NB4 (cell line): ENCODE data around the gene SPAG9.

Source experiments
- POLR2A ChIP-seq: IDR thresholded peaks from 2 replicates; pipeline ENCODE4 v1.6.1; 2011; ENCODE audit warnings: mild to moderate bottlenecking; ENCODE audit not compliant: insufficient read length; ENCODE audit errors: extremely low read depth
- TF ChIP-seq, protein P1 (sequence below): IDR thresholded peaks from one replicate; pipeline ENCODE4 v1.5.1; 2012; ENCODE audit warnings: low read depth, low read length
- TF ChIP-seq, protein P2 (sequence below): IDR thresholded peaks from 2 replicates; pipeline ENCODE4 v1.6.1; 2011; ENCODE audit warnings: low read depth, low read length

GRCh38 chr17:51076821-51077220 is 43.8 kb downstream of the SPAG9 start:
- TF ChIP-seq, protein P1, sequence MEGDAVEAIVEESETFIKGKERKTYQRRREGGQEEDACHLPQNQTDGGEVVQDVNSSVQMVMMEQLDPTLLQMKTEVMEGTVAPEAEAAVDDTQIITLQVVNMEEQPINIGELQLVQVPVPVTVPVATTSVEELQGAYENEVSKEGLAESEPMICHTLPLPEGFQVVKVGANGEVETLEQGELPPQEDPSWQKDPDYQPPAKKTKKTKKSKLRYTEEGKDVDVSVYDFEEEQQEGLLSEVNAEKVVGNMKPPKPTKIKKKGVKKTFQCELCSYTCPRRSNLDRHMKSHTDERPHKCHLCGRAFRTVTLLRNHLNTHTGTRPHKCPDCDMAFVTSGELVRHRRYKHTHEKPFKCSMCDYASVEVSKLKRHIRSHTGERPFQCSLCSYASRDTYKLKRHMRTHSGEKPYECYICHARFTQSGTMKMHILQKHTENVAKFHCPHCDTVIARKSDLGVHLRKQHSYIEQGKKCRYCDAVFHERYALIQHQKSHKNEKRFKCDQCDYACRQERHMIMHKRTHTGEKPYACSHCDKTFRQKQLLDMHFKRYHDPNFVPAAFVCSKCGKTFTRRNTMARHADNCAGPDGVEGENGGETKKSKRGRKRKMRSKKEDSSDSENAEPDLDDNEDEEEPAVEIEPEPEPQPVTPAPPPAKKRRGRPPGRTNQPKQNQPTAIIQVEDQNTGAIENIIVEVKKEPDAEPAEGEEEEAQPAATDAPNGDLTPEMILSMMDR, result no peak
- TF ChIP-seq, protein P2, sequence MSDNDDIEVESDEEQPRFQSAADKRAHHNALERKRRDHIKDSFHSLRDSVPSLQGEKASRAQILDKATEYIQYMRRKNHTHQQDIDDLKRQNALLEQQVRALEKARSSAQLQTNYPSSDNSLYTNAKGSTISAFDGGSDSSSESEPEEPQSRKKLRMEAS, result no peak
- no peak for TF ChIP-seq POLR2A
